HG02759 (cell line): Measurements from ENCODE around the gene EDAR.

ENCODE experiments used
- ATAC-seq: cut with Tn5 transposase; IDR thresholded peaks from one replicate; pipeline ENCODE4 v1.9.1; 2021; ENCODE audit warnings: mild to moderate bottlenecking, moderate library complexity; ENCODE audit not compliant: unreplicated experiment

EDAR gene

GRCh38 chr2:108877506-108877905 is 111.5 kb downstream of the EDAR start:
- ATAC-seq: no peak

GRCh38 chr2:108870069-108870644 is 118.9 kb downstream of the EDAR start:
- no peak for ATAC-seq

- ATAC-seq: no peak
Observed at GRCh38 chr2:108869542-108869941, 119.5 kb downstream of the EDAR start.

GRCh38 chr2:108868911-108869310 is 120.1 kb downstream of the EDAR start:
- ATAC-seq: no peak

DNA sequence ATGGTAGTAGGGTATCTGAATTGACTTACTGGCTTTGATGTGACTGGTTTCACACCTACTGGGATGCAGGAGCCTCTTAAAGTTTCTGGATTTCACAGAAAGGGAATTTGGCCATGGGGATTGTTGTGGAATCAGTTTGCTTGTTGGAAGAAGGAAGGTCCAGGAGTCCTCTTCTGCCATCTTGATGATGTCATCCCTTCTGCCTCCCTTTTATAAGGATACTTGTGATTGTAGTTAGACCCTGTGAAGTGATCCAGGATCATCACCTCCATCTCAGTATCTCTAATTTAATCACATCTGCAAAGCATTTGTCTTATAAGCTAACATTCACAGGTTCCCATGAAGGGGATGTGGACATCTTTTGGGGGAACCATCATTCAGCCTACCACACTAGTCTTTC is 123.0 kb downstream of the EDAR start:
- ATAC-seq: no peak

DNA sequence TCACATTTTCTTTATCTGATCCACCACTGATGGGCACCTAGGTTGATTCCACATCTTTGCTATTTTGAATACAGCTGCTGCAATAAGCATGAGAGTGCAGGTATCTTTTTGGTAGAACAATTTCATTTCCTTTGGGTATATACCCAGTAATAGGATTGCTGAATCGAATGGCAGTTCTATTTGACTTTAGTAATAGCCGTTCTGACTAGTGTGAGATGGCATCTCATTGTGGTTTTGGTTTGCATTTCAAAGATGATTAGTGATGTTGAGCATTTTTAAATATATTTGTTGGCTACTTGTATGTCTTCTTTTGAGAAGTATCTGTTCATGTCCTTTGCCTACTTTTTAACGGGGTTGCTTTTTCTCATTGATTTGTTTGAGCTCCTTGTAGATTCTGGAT is 130.1 kb downstream of the EDAR start:
- no peak for ATAC-seq

DNA sequence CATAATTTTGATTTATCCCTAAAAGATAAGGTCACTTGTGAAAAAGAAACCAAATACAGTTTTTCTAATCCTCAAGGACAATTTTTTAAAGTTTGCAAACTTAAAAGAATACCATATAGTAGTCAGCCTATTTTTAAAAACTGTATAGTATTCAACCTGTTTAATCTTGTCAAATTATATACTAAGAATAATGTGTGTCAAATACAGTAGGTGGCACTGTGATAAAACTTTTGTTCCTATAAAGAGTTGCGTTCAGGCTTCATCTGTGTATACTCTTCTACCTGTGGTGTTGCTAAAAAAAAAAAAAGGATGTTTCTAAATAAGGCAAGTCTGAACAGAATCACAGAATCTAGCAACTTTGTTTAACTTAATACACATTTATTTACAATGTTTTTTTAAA is 133.8 kb downstream of the EDAR start:
- ATAC-seq: no peak

DNA sequence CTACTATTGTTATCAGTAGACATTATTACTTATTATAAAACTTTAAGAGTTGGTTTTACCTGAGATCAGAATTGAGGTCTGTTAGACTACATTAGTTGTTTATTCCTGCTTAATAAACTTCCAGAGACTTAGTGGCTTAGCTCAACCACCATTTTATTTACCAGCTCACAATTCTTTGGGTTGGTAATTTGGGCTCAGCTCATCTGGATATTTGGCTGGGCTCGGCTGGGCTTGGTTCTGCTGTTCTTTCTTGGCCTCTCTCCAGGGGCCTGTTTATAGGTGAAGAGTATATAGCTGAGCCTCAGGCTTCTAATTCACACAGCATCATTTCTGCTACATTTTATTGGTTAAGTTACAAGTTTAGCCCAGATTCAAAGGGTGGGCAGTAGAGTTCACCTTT is 134.5 kb downstream of the EDAR start:
- no peak for ATAC-seq

DNA sequence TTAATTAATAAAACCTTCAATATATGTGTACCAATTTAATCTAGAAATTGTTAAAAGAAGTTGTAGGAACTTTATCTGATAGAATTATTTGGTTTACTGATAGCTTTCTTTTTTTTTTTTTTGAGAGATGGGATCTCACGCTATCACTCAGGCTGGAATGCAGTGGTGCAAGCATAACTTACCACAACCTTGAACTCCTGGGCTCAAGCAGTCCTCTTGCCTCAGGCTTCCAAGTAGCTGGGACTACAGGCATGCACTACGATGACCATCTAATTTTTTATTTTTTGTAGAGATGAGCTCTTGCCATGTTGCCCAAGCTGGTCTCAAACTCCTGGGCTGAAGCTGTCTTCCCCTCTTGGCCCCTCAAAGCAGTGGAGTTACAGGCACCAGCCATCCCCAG is 135.6 kb downstream of the EDAR start:
- ATAC-seq: no peak

- no peak for ATAC-seq
Observed at GRCh38 chr2:108852375-108852774, 136.6 kb downstream of the EDAR start.

GRCh38 chr2:108847000-108847399 is 142.0 kb downstream of the EDAR start:
- no peak for ATAC-seq

DNA sequence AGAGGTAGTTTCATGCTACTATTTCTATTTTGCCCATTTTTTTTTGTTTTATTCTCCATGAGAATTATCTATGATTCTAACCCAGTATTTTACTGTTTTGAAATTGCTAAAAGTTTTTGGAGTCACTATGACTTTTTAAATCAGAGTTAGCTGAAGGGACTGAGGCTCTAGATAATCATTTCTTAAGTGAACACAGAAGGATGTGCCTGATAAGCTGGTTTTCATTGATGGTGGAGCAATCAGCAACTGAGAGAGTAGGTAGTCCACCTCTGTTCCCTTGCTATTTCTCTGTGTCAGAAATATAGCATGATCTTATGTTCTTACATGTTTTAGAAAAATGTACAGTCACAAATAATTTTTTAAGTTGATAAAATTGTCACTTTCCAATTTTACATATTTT is 143.1 kb downstream of the EDAR start:
- ATAC-seq: no peak
